Breast epithelium (tissue), 3 donors: ENCODE results near the gene TST.

Experiments used
- CTCF ChIP-seq, 3 donors: fragments of 450-650 bp; IDR thresholded peaks; one replicate each; pipeline ENCODE4 v1.5.1; 2016 to 2017; ENCODE audit warnings: antibody characterized with exemption in 3 of 3, mild to moderate bottlenecking in 3 of 3, moderate library complexity in 3 of 3
- POLR2AphosphoS5 ChIP-seq, 3 donors: sonication (generic); formaldehyde crosslinking; IDR thresholded peaks; one replicate each; pipeline ENCODE4 v1.6.1; 2017; ENCODE audit warnings: antibody characterized with exemption in 3 of 3

GRCh38 chr22:36990457-36990856, 28.8 kb downstream of the TST start:
- TF ChIP-seq CTCF (IDR thresholded peaks at IDR 0.05) (no peak), POLR2AphosphoS5 (IDR thresholded peaks at IDR 0.05) (no peak)
